ENCODE results near the gene LRRC1.
A peak's percentile ranks its signal among the peaks of the same experiment; 100 is the strongest.

LRRC1 gene

GRCh38 chr6:53956068-53956711 lies 161.4 kb downstream of the LRRC1 start:
- Mint-ChIP-seq H3K4me3 (no peak overlapping the region), H3K27me3 (peaks cover 7% of the 10 kb centered on the region), H3K4me1 (no peaks in the 10 kb centered on the region), H3K27ac (no peak overlapping the region), H3K9me3 (no peaks in the 10 kb centered on the region)
- peak; percentile 74 for ATAC-seq
- DNase-seq, result peak; percentile 4 to 34

GRCh38 chr6:53956804-53957203 lies 162.0 kb downstream of the LRRC1 start:
- DNase-seq (no peak), ATAC-seq (no peak)
- Mint-ChIP-seq H3K27ac (no peak overlapping the region), H3K27me3 (peaks cover 7% of the 10 kb centered on the region), H3K4me3 (no peak overlapping the region), H3K9me3 (no peaks in the 10 kb centered on the region), H3K4me1 (no peaks in the 10 kb centered on the region)

GRCh38 chr6:53959717-53960116 lies 164.9 kb downstream of the LRRC1 start:
- DNase-seq (no peak), ATAC-seq (no peak)
- Mint-ChIP-seq H3K4me3 (no peak overlapping the region), H3K9me3 (no peaks in the 10 kb centered on the region), H3K4me1 (no peaks in the 10 kb centered on the region), H3K27ac (no peak overlapping the region), H3K27me3 (peaks cover 14% of the 10 kb centered on the region)

GRCh38 chr6:53960311-53960710 lies 165.5 kb downstream of the LRRC1 start:
- Mint-ChIP-seq H3K4me1 (no peaks in the 10 kb centered on the region), H3K27ac (no peak overlapping the region), H3K27me3 (peaks cover 14% of the 10 kb centered on the region), H3K9me3 (no peaks in the 10 kb centered on the region), H3K4me3 (no peak overlapping the region)
- ATAC-seq, result no peak
- DNase-seq, result no peak

GRCh38 chr6:53961679-53962370 lies 167.0 kb downstream of the LRRC1 start:
- Mint-ChIP-seq H3K4me1 (no peaks in the 10 kb centered on the region), H3K9me3 (no peaks in the 10 kb centered on the region), H3K27me3 (peaks cover 19% of the 10 kb centered on the region), H3K4me3 (no peak overlapping the region), H3K27ac (no peak overlapping the region)
- DNase-seq (no peak), ATAC-seq (no peak)

GRCh38 chr6:53962646-53963045 lies 167.8 kb downstream of the LRRC1 start:
- Mint-ChIP-seq H3K4me1 (no peaks in the 10 kb centered on the region), H3K27ac (no peak overlapping the region), H3K4me3 (no peak overlapping the region), H3K27me3 (peaks cover 21% of the 10 kb centered on the region), H3K9me3 (no peaks in the 10 kb centered on the region)
- no peak for ATAC-seq
- DNase-seq, result no peak

GRCh38 chr6:53967415-53967814 lies 172.6 kb downstream of the LRRC1 start:
- peaks cover 45% of the 10 kb centered on the region for H3K27me3 Mint-ChIP-seq
- DNase-seq, result no peak
- no peaks in the 10 kb centered on the region for H3K9me3 Mint-ChIP-seq
- H3K4me1 Mint-ChIP-seq, result no peaks in the 10 kb centered on the region
- no peak for ATAC-seq
- H3K4me3 Mint-ChIP-seq, result no peak overlapping the region
- H3K27ac Mint-ChIP-seq, result no peak overlapping the region

All from stimulated activated naive CD8-positive, alpha-beta T cell treated with anti-CD3 and anti-CD28 coated beads, Interleukin-15, amount 100 ng/mL, for 72 hours (primary cell).